Measurements from ENCODE around the gene PMPCA.

Gene PMPCA

DNA sequence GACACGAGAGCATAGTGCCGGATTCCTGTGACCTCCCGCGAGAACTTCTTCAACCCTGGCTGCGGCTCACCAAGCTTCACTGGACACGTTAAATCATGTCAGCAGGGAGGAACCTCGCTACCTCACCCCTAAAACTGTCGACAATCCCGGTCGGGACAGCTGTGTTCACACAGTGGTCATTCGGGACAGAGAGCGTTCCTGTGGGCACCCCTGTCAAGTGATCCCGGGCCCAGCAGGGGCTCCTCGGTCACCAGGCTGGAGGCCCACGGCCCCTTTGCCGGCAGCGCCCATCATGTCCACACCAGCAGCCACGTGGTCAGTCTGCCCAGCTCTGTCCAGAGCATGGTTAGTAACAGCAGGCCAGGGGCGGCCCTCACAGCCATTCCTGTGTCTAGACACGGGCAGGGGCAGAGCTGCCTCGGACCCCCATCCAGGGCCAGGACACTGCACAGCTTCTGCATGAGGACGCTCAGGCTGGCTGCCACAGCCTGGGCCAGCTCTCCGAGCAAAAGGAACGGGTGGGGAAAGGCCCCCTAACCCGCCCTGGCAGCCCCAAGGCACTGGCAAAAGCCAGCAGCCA lies 25.7 kb downstream of the PMPCA start:
- DNase-seq (ENCODE audit: low read depth) = no peak

DNA sequence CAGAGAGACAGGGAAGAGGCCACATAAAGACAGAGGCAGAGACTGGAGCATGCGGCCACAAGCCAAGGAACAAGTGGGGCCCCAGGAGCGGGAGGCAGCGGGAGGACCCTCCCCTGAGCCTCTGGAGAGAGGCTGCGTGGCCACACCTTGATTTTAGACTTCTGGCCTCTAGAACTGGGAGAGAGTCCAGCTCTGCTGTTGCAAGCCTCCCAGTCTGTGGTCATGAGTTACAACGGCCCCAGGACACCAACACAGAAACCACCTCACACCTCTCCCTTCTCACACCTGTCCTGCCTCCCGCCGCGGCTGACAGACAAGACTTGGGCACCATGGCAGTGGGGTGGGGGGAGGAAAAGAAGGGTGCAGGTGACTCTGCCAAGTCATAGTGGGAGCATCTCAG lies 27.0 kb downstream of the PMPCA start:
- DNase-seq (ENCODE audit: low read depth) = peak; percentile 59

DNA sequence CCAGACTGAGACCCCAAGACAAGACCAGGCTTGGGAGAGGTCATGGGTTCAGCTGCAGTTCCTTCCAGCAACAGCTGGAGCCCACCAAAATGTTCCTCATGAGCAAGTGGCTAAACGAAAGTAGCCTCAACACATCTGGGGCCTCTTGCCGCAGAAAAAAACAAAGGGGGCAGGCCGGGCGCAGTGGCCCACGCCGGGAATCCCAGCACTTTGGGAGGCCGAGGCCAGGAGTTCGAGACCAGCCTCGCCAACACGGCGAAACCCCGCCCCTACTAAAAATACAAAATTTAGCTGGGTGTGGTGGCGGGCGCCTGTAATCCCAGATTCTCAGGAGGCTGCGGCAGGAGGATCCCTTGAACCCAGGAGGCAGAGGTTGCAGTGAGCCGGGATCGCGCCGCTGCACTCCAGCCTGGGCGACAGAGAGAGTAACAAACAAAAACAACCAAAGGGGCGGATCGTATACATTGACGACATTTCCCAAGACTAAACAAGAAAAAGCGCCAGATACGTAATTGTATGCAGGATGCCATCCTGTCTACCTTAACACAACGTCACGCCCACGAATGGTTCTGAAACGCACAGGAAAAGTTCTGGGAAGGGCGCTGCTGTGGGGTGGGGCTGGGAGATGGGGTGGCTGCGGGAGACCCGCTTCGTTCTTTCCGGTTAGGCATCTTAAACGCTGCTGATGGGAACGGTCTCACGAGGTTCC lies 27.5 kb downstream of the PMPCA start:
- peak; percentile 51 for DNase-seq (ENCODE audit: low read depth)

DNA sequence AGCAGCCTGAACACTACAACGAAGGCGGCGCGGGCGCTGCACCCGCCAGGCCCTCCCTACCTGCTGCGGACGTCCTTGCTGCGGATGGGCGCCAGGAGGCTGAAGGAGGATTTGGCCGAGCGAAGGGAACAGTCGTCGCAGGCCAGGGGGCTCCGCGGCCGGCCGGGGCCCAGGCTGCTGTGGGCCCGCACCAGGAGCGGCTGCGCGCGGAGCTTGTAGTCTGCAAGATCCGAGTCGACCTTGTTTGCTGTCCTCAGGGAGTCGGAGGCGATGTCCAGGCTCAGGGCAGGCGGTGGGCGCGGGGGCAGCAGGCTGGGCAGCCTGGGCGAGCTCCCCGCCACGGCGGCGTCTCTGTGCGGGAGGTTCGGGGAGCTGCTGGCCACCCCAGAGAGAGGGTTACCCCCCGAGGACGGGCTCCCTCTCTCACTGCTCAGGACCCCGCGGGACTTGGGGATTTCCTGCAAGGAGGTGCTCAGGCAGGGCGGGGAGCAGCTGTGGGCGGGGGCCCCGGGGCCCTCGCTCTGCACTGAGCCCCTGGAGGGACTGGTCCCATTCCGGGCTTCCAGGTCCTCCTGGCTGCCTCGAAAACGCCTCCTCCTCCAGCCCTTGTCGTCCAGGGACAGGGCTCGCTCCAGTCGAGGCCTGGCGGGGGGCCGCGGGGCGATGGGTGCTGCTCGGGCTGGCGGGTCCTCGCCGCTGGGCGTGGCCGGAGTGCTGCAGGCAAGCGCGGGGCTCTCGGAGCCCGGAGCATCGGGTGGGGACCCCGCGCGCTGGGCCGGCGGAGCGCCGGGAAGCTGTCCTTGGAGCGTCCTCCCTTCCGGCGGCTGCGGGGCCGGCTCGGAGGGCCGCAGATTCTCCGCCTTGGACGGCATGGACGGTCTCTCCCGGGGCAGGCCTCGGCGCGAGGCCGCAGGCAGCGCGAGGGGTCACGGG lies 28.4 kb downstream of the PMPCA start:
- DNase-seq (ENCODE audit: low read depth) = peak; percentile 19

DNA sequence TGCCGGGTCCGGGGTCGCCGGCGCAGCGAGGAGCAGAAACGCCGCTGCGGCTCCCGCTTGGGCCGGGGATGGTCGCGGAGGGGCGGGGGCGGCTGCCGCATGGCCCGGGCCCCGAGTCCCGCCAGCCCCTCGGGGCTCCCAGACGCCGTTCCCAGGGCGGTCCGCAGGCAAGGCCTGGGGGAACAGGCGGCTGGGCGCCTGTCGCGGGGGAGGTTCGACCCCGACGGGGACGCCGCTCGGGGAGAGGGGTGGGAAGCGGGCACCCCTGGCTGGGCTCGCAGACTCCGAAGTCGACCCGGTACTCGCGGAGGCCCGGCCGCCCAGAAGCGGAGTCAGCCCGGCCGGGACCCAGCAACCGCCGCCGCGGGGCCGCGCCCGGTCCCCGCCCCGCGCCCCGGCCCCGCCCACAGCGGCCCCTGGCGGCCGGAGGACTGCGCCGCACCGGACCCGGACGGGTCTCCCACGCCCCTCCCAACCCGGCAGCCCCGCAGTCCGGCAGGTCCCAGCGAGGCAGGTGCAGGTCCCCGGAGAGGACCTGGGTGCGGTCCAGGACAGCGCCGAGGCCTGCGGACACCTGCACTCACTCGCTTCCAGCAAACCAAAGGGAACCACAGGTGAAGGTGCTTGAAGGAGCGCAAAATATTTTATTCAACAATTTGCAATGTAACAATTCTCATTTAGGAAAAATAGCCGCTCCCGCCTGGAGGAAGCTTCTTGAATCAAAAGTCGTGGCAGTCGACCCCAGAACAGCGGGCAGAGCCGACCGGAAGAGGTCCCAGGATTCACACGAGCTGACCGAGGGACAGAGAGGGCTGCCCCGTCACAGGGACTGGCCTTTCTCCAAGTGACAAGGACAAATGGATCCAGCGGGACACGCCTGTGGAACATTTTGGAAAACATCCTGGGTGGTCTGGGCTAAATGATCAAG lies 29.3 kb downstream of the PMPCA start, which contains the start of gene INPP5E:
TSS of gene INPP5E (minus strand) at position 365 of the 928 bp plus-strand sequence. CDS start 426 bp downstream, outside the sequence.
- peak; percentile 75 for DNase-seq (ENCODE audit: low read depth)

DNA sequence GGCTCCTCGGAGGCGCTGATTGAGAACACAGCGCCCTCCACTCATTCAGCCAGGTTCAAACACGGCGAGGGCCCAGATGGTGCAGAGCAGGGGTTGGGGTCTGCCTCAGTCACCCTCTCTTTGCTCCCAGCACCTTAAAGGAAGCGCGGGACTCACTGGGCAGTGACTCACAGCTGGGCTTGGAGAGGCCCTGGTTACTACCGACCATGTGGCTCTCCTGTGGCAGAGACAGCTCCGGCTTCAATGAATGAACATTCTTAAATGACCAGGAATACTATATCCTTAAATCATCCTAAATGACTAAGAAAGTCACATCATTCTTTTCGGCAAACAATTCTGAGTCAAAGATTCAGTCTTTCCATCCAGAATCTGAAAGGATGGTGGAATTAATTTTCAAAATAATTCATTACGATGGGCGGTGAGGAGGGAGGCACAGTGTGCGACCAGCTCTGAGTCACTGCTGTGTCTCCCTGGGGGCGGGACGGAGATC lies 30.8 kb downstream of the PMPCA start:
- DNase-seq (ENCODE audit: low read depth) = no peak

DNA sequence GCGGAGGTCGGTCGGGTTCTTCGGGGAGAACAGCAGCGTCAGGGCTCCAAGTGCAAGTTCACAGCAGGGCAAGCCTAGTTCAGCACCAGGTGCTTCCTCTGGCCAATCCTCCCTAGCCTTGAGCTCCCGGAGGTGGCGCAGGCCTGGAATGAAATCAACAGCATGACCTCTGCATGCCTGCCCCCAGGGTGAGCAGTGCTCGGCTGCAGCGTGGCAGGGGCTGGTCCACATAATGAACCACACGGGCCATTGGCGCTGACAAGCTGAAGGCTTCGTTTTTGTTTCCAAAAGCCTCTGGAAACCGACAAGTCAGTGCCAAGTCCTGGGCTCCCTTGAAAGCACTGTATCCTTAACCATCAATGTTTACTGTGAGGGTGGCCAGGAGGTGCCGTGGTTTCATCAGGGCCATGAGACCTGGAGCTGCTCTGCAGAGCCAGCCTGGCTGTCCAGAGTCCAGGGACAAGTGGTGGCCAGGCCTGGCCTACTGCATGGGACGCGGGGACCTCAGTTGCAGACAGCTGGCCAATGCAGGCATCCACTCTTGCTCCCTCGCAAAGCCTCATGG lies 31.3 kb downstream of the PMPCA start:
- DNase-seq (ENCODE audit: low read depth) = no peak

DNA sequence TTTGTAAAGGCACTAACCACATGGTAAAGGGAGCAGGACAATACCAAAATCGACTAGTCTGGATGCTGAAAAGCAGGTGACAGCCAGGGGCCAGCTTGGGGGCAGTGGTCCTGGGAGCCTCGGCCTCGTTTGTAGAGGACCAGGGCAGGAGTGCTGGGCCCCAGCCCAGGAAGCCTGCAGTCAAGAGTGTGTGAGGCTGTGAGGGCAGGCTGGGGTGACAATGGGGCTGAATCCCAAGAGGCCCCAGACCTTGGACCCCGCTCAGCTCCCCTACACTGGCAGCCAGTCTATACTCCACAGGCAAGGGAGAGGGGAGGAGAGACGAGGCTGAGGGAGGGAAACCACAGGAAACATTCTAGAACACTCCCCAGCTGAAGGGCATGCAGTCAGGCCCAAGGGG lies 31.8 kb downstream of the PMPCA start:
- no peak for DNase-seq (ENCODE audit: low read depth)

DNA sequence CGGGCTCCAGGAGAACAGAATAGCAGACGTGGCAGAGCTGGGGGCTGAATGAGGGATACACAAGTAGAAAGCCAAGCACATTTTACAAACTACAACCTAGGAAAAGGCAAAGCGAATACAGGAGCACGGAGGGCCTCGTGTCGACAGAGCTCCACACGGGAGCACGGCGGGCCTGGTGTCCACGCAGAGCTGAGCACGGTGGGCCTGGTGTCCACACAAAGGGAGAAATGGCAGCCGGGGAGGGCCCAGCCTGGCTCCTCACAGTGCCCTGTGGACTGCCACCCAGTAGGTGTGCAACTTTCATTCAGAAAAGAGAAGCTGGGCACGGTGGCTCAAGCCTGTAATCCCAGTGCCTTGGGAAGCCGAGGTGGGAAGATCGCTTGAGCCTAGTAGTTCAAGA lies 32.6 kb downstream of the PMPCA start:
- DNase-seq (ENCODE audit: low read depth) = no peak

DNA sequence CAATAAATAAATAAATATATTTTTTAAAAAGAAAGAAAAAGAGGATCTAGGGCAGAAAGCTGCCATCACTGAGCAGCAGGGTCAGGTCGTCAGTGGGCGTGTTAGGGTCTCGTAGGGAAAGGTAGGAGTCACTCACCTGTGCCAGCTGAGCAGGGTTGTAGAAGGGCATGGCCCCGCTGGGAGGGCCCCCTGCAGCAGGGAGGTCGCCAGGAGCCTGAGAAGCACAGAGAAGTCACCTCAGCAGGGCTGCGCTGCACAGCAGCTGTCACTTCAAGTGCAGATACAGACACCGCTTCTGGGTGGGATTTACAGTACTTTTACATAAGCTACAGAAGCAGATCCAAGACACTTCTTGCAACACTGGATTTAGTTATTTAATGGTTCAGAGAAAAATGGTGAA lies 33.2 kb downstream of the PMPCA start:
- DNase-seq (ENCODE audit: low read depth) = no peak

DNA sequence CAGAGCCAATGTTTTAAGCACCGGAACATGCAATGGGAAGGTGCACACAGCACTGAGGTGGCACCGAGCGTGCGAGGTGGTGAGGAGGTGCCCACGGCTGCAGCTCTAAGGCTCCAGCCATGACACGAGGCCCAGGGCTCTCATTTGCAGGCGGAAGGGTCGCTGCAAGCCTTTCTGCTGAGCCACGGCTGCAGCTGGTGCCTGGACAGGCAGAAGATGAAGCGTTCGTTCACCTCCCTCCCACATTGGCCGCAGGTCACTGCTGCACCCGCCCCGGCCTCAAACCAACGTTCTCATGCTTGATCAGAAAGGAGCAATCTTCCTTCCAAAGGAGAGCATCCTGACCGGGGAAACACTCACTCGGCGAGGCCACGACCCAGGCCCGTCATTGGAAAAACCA lies 33.6 kb downstream of the PMPCA start:
- no peak for DNase-seq (ENCODE audit: low read depth)

DNA sequence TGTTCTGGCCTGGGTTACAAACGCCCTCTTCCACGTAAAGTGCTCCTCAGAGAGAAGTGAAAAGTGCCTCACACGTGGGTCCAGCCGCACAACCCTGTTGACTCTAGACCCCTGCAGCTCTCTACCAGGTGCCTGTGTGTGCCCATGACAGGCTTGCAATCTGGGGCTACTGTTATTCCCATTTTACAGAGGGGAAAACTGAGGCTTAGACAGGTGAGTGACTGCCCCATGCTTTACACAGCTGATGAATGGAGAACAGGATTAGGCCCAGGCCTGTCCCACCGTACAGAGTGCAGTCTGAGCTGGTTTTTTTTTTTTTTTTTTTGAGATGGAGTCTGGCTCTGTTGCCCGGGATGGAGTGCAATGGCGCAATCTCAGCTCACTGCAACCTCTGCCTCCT lies 35.3 kb downstream of the PMPCA start:
- no peak for DNase-seq (ENCODE audit: low read depth)

DNA sequence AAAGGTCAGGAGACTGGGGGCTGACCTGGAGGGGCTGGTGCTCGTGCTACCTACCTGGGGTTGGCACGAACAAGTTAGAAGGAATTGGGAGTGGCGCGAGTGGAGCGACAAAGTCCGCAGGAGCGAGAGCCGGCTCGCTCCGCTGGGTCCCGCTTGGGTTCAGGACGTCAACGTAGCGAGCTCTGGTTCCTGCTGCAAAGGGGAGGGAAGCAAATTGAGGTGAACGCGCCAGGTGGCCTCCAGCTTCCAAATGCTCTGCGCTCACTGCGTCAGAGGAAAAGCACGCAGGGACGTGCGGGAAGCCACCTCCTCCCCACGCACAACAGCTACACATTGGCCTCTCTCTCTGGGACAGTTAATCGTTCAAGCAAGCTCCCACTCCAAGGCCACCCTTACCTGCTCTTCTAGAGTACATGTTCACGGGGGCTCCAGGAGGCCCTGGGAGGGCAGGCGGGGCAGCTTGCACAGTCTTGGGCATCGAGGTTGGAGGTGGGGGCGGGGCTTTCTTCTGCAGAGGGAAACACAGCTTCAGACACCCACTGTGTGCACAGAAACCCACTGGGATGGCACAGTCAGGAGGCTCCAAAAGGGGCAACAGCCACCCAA lies 36.8 kb downstream of the PMPCA start:
- no peak for DNase-seq (ENCODE audit: low read depth)

DNA sequence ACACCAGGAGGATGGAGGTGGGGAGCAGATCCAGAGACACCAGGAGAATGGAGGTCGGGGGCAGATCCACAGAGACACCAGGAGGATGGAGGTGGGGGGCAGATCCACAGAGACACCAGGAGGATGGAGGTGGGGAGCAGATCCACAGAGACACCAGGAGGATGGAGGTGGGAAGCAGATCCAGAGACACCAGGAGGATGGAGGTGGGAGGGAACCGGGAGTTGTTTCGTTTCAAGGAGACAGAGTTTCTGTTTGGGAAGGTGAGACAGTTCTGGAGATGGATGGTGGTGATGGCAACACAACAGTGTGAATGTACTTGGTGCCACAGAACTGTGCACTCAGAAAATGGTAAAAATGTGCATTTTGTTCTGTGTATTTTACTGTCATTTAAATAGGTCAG lies 38.2 kb downstream of the PMPCA start:
- DNase-seq (ENCODE audit: low read depth) = no peak

DNA sequence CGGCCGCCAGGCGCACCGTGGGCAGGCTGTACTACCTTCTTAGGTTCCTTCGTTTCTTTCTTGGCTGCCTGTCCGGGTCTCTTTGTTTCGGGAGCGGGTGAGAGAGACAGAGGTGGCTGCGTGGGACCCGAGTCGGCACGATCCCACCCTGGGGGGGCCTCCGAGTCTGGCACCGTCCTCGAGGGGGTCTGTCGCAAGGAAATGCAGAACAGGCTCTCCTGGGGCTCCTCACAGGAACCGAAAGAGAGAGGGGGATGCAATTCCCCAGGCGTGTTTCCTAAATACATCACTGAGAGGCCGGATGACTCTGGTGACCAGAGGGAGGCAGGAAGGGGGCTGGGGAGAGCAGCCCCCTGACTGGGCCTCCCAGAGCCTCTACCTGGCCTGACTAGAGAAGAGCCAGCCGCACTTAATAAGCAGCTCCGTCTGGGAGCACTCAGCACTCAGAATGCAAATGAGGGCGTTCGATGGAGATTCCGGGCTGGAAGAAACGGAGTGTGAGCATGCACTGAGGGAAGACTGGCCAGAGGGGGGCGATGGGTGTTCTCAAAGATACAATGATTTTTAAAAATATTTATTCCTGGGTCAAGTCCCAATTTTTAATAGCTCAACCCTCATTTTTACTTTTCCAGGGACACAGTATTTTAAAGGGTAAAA lies 40.9 kb downstream of the PMPCA start:
- DNase-seq (ENCODE audit: low read depth) = no peak

DNA sequence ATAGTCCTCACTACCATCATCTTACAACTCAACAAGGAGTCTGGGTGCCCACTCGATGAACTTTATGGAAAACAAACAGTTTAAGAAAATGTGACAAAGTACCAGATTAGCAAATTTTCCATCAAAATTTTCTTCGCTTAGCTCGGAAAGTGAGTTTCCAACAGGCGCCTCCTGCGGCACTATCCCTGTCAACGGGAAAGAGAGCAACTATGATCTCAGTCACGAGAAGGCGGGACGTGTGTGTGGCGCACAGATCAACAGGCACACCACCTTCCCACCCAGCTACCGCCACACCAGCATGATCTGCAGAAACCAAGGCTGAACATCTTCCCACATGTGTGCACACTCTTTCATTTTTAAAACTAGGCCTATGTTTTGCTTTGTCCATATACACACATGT lies 42.9 kb downstream of the PMPCA start:
- DNase-seq (ENCODE audit: low read depth) = no peak

DNA sequence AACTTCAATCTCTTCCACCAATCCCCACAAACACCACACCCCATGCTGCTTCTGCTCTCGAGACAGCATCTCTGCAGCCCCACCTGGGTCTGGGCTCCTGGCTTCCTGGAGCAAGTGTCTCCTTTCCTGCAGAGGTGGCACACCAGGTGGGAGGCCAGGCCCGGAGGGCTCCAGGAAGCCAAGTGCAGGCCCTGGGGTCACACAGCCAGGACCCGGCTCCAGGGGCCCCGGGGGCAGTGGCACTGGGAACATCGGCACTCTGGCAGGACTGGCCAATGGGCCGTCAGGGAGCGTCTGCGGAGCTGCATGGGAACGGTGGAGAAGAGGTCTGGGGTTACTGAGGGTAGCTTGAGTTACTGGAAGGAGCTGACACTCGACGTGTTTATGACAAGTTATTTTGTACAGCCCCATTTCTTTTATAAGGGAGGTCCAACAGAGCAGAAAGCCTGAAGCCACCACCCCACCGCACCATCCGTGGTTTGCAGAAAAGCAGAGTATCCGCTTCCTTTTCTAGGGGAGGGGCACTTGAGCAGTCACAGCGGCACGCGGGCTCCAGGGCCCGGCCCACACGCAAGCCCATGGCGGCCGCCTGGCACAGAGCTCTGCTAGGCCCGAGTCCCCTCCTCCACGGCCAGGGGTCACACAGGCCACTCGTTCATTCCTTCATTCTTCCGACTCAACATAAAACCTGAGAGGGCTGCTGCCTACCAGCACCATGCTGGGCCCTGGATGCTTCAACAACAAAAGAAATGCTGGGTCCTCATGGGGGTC lies 43.8 kb downstream of the PMPCA start:
- no peak for DNase-seq (ENCODE audit: low read depth)

DNA sequence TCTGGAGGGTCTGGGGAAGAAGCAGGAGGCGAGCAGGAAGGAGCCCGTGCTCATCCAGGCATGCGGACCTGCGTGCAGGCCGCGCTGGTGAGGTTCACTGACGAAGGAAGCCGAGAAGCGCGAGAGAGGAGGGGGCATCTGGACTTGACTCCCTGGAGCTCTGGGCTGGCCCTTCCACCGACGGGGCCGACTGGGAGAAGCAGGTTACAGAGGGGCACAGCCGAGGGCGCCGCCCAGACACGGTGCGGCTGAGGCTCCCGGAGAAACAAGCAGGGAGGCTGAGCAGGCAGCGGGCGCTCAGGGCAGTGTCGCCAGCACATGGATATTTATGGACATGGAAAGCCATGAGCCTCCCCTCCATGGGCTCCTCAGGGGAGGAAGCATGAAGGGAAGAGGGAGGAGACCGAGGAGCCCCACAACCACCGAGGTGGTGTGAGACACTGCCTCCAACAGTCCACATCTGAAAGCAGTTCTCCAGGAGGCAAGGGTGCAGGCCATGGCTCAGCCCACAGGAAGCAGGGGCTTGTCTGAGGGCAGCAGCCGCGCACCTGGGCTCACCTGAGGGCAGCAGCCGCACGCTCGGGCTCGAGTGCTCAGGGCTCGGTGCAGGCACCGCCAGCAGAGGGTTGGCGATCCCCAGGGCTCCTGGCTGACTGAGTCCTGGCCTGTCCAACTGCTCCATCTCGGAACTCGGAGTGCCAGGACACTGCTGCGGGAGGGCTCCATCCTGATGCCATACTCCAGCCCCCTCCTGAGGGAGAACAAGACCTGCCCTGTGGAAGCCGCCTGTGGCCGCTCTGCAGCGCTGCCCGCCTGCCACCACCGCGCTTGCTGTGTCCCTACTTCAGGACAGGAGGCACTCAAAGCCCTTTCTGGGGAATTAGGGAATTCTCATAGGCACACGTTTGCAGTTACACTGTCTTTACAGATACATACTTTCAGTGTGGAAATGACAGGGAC lies 44.9 kb downstream of the PMPCA start:
- no peak for DNase-seq (ENCODE audit: low read depth)

Measured in fibroblast of gingiva (primary cell).